ENCODE measurements around the gene OR56B4. TPM values are rescaled to one million over a fixed set of nuclear protein-coding genes. Genes with fewer than 3 reads are reported as not detected.

The OR56B4 gene
- total RNA-seq, 1 experiment from 2014 or later = not detected

- no peak overlapping the region for H3K4me3 ChIP-seq (ENCODE audit: low read depth in 2 of 2, low read length in 2 of 2)
- BruUV-seq (replicated peaks) = no TSS peak
- TF ChIP-seq POLR2AphosphoS5 (IDR thresholded peaks at IDR 0.05; ENCODE audit: low read depth, low read length) (no peak), CTCF (IDR thresholded peaks at IDR 0.05) (no peak), REST (IDR thresholded peaks at IDR 0.05; ENCODE audit: insufficient read depth in 1 of 2, low read depth in 2 of 2, low read length in 1 of 2) (no peak), SIN3A (IDR thresholded peaks at IDR 0.05; ENCODE audit: borderline replicate concordance, insufficient read depth, low read depth, low read length) (no peak), TCF7L2 (IDR thresholded peaks at IDR 0.05; ENCODE audit: low read depth, low read length) (no peak)
- intact Hi-C loops (cut with micrococcal nuclease; ENCODE audit: unreplicated experiment) (no loop called here), in situ Hi-C loops (cut with HindIII; ENCODE audit: low pct_unique_long_range_greater_than_20kb, low sequenced_read_pairs) (no loop called here)
- no peaks in the 10 kb centered on the region for H3K9me3 ChIP-seq (ENCODE audit: control insufficient read depth, insufficient read depth, low read depth, low read length)
- no peak overlapping the region for H3K27ac ChIP-seq (ENCODE audit: low read length)
- no peaks in the 10 kb centered on the region for H3K27me3 ChIP-seq (ENCODE audit: control insufficient read depth, insufficient read depth, low read length)
- DNase-seq (ENCODE audit: low read depth, low spot score) (no peak), ATAC-seq (no peak)
- CTCF ChIA-PET = no interaction called here
- H3K4me1 ChIP-seq (ENCODE audit: control insufficient read depth, insufficient read depth, low read length) = no peaks in the 10 kb centered on the region
- POLR2A ChIA-PET = no interaction called here
- H3K36me3 ChIP-seq (ENCODE audit: control insufficient read depth, insufficient read depth, low read length) = no peaks in the 10 kb centered on the region
These were observed 22.9 kb upstream of the OR56B4 start for GRCh38 chr11:6084587-6084986.

GRCh38 chr11:6094186-6094585, 13.3 kb upstream of the OR56B4 start:
- Histone ChIP-seq H3K36me3 (ENCODE audit: control insufficient read depth, insufficient read depth, low read length) (no peaks in the 10 kb centered on the region), H3K4me3 (ENCODE audit: low read depth in 2 of 2, low read length in 2 of 2) (no peak overlapping the region), H3K27ac (ENCODE audit: low read length) (no peak overlapping the region), H3K27me3 (ENCODE audit: control insufficient read depth, insufficient read depth, low read length) (no peaks in the 10 kb centered on the region), H3K4me1 (ENCODE audit: control insufficient read depth, insufficient read depth, low read length) (no peaks in the 10 kb centered on the region), H3K9me3 (ENCODE audit: control insufficient read depth, insufficient read depth, low read depth, low read length) (no peaks in the 10 kb centered on the region)
- CTCF ChIA-PET = no interaction called here
- no TSS peak for BruUV-seq (replicated peaks)
- POLR2A ChIA-PET = no interaction called here
- ATAC-seq (no peak), DNase-seq (ENCODE audit: low read depth, low spot score) (no peak)
- intact Hi-C loops (cut with micrococcal nuclease; ENCODE audit: unreplicated experiment) (no loop called here), in situ Hi-C loops (cut with HindIII; ENCODE audit: low pct_unique_long_range_greater_than_20kb, low sequenced_read_pairs) (no loop called here)
- TF ChIP-seq POLR2AphosphoS5 (IDR thresholded peaks at IDR 0.05; ENCODE audit: low read depth, low read length) (no peak), SIN3A (IDR thresholded peaks at IDR 0.05; ENCODE audit: borderline replicate concordance, insufficient read depth, low read depth, low read length) (no peak), REST (IDR thresholded peaks at IDR 0.05; ENCODE audit: insufficient read depth in 1 of 2, low read depth in 2 of 2, low read length in 1 of 2) (no peak), TCF7L2 (IDR thresholded peaks at IDR 0.05; ENCODE audit: low read depth, low read length) (no peak), CTCF (IDR thresholded peaks at IDR 0.05) (no peak)
